Endothelial cell of umbilical vein (primary cell): Measurements from ENCODE around the gene JMJD8. TPM values are rescaled to one million over a fixed set of nuclear protein-coding genes. Genes with fewer than 3 reads are reported as not detected.

Source experiments
- BruUV-seq: library from RNA; stranded (reverse); fragments of 400-500 nt; replicated peaks from 2 replicates; lab custom pipeline; 2021; lab: Mats Ljungman, UMichigan
- CTCF ChIA-PET: fragments of 300-600, 350-600 bp; sonication (Branson Sonifier 250); formaldehyde crosslinking; loops from one replicate; lab custom pipeline; 2021; ENCODE audit warnings: antibody characterized with exemption, inconsistent platforms; lab: Charles Lee
- POLR2A ChIA-PET: fragments of 300-600, 350-600 bp; sonication (Branson Sonifier 250); formaldehyde crosslinking; loops from one replicate; lab custom pipeline; 2021; ENCODE audit warnings: antibody characterized with exemption, inconsistent platforms; lab: Charles Lee
- DNase-seq: peaks from one replicate; pipeline ENCODE4 v3.0.0-alpha.2; 2011; ENCODE audit warnings: low read depth, low spot score
- FAIRE-seq: peaks from 2 replicates; lab custom pipeline; 2011; peaks lifted over from hg19 to GRCh38; lab: Jason Lieb, UNC
- H2AFZ ChIP-seq: 2 replicates; pipeline ENCODE4 v1.6.0; 2012; ENCODE audit warnings: low read depth, low read length, control low read depth, inconsistent platforms
- H3K27ac ChIP-seq: 2 replicates; pipeline ENCODE4 v1.5.1; 2011; ENCODE audit warnings: low read depth, mild to moderate bottlenecking, control low read depth, low read length, moderate library complexity; ENCODE audit not compliant: insufficient read depth
- H3K27me3 ChIP-seq, 2 experiments: 2 replicates each; pipeline versions ENCODE4 v1.6.0 to v1.6.1; 2011; ENCODE audit warnings: low read length in 2 of 2, mixed read lengths in 1 of 2; ENCODE audit not compliant: control insufficient read depth in 2 of 2, insufficient read depth in 2 of 2
- H3K36me3 ChIP-seq, 2 experiments: 2 replicates in 1 of 2; 3 replicates in 1 of 2; pipeline ENCODE4 v1.5.1; 2011; ENCODE audit warnings: low read length in 2 of 2, mild to moderate bottlenecking in 1 of 2, moderate library complexity in 1 of 2; ENCODE audit not compliant: control insufficient read depth in 2 of 2, insufficient read depth in 2 of 2; ENCODE audit errors: extremely low read depth in 1 of 2
- H3K4me1 ChIP-seq: 3 replicates; pipeline ENCODE4 v1.5.1; 2011; ENCODE audit warnings: mild to moderate bottlenecking, low read length; ENCODE audit not compliant: control insufficient read depth, insufficient read depth; ENCODE audit errors: extremely low read depth
- H3K4me2 ChIP-seq: 2 replicates; pipeline ENCODE4 v1.6.1; 2011; ENCODE audit warnings: low read length, control low read depth, mixed read lengths; ENCODE audit not compliant: insufficient read depth
- H3K4me3 ChIP-seq, 3 experiments: fragments of 200-600 bp in 1 of 3; sonication (generic), shearing (Covaris generic) in 1 of 3; replicated peaks in 1 of 3; 2 replicates each; pipeline ENCODE4 v1.5.1; 2011 to 2016; ENCODE audit warnings: control low read depth in 3 of 3, low read length in 3 of 3, mild to moderate bottlenecking in 2 of 3, inconsistent platforms in 1 of 3, low read depth in 1 of 3, moderate library complexity in 1 of 3; ENCODE audit not compliant: insufficient read depth in 1 of 3
- H3K79me2 ChIP-seq: 2 replicates; pipeline ENCODE4 v1.6.0; 2012; ENCODE audit warnings: low read length, inconsistent platforms; ENCODE audit not compliant: control insufficient read depth, insufficient read depth
- H3K9ac ChIP-seq: replicated peaks from 2 replicates; pipeline ENCODE3; 2011; ENCODE audit warnings: low read length, control low read depth; ENCODE audit not compliant: insufficient read depth; ENCODE audit errors: extremely low read depth
- H3K9me1 ChIP-seq: replicated peaks from 3 replicates; pipeline ENCODE4 v1.6.0; 2011; ENCODE audit warnings: mild to moderate bottlenecking, low read length; ENCODE audit not compliant: control insufficient read depth, insufficient read depth; ENCODE audit errors: extremely low read depth
- H3K9me3 ChIP-seq: replicated peaks from 2 replicates; pipeline ENCODE4 v1.5.1; 2012; ENCODE audit warnings: low read length, inconsistent platforms; ENCODE audit not compliant: control insufficient read depth, insufficient read depth
- H4K20me1 ChIP-seq: replicated peaks from 2 replicates; pipeline ENCODE3; 2011; ENCODE audit warnings: mild to moderate bottlenecking, low read length; ENCODE audit not compliant: control insufficient read depth, insufficient read depth; ENCODE audit errors: extremely low read depth
- CTCF ChIP-seq, 2 donors: IDR thresholded peaks; 1 replicate in 1 of 2; 2 replicates in 1 of 2; pipeline ENCODE4 v1.5.1; 2011; ENCODE audit warnings: low read length in 2 of 2, mild to moderate bottlenecking in 2 of 2, moderate library complexity in 2 of 2, control low read depth in 1 of 2, inconsistent platforms in 1 of 2, low read depth in 1 of 2; ENCODE audit not compliant: insufficient read depth in 1 of 2; ENCODE audit errors: extremely low read depth in 1 of 2
- EZH2 ChIP-seq: IDR thresholded peaks from 2 replicates; pipeline ENCODE4 v1.6.1; 2012; ENCODE audit warnings: borderline replicate concordance, low read depth, mild to moderate bottlenecking, moderate library complexity, low read length, inconsistent platforms; ENCODE audit not compliant: severe bottlenecking
- FOS ChIP-seq: IDR thresholded peaks from 2 replicates; pipeline ENCODE4 v1.6.1; 2011; ENCODE audit warnings: mild to moderate bottlenecking, low read length, moderate library complexity, borderline replicate concordance; ENCODE audit not compliant: insufficient read depth
- GATA2 ChIP-seq: IDR thresholded peaks from 2 replicates; pipeline ENCODE4 v1.7.0; 2011; ENCODE audit warnings: low read depth, mild to moderate bottlenecking, moderate library complexity, mixed read lengths, low read length; ENCODE audit not compliant: insufficient read length, insufficient read depth
- JUN ChIP-seq: IDR thresholded peaks from 2 replicates; pipeline ENCODE4 v1.6.1; 2011; ENCODE audit warnings: borderline replicate concordance, low read depth; ENCODE audit not compliant: insufficient read length, insufficient read depth
- MAX ChIP-seq: IDR thresholded peaks from 2 replicates; pipeline ENCODE4 v1.6.1; 2011; ENCODE audit not compliant: insufficient read depth, insufficient read length
- MYC ChIP-seq: IDR thresholded peaks from one replicate; pipeline ENCODE4 v1.6.1; 2011; ENCODE audit warnings: mild to moderate bottlenecking, low read depth, low read length
- POLR2A ChIP-seq: IDR thresholded peaks from 2 replicates; pipeline ENCODE4 v1.6.1; 2012; ENCODE audit warnings: low read depth, mild to moderate bottlenecking, control low read depth, low read length
- POLR2AphosphoS5 ChIP-seq: IDR thresholded peaks from 2 replicates; pipeline ENCODE4 v1.6.1; 2012; ENCODE audit warnings: low read depth, mild to moderate bottlenecking, control low read depth, low read length, moderate library complexity; ENCODE audit not compliant: insufficient read depth
- dilution Hi-C: fragments of 300-500 bp; cut with MboI; formaldehyde crosslinking; loops from one replicate; pipeline ENCODE4 v1.15.0; 2019; ENCODE audit warnings: low sequenced_read_pairs; ENCODE audit not compliant: extremely low pct_ligation_motif_present
- intact Hi-C: fragments of 100-400 bp; cut with micrococcal nuclease; formaldehyde crosslinking; loops from one replicate; pipeline ENCODE4 v1.10.0; 2022
- polyA plus RNA-seq, 4 experiments: library from polyadenylated mRNA; depleted of rRNA in 3 of 4; stranded (reverse) in 3 of 4; unstranded in 1 of 4; fragments of >200 nt; gene quantifications; 2 replicates each; pipeline versions ENCODE4 v1.2.1 to v1.2.3, GENCODE V29; 2011 to 2012; ENCODE audit warnings: missing spikeins in 1 of 4
- total RNA-seq: library from RNA; stranded (reverse); gene quantifications from 2 replicates; pipeline ENCODE4 v1.2.3, GENCODE V29; 2021

Gene JMJD8
- total and polyA plus RNA-seq, 2 donors (not counting 3 experiments of a cell fraction or from before 2014, with no cell fraction given) = 55.1 to 102 TPM

GRCh38 chr16:720990-721764, 37.0 kb upstream of the JMJD8 start, which contains the start of gene ANTKMT:
Gene ANTKMT, plus strand, starts transcription at chr16:721146. Its CDS starts 129 bp downstream, at chr16:721275.
- dilution Hi-C loops (no loop called here), intact Hi-C loops (no loop called here)
- Histone ChIP-seq H3K4me1 (peaks cover 15% of the 10 kb centered on the region), H3K27ac (peak within 1 kb of the TSS; percentile 19), H3K79me2 (no peaks in the 10 kb centered on the region), H3K4me2 (peak within 1 kb of the TSS; percentile 58), H2AFZ (peak within 1 kb of the TSS; percentile 82), H3K9ac (peak within 1 kb of the TSS; percentile 35), H3K4me3 (peak within 1 kb of the TSS; percentile 49 to 56 (median 55)), H3K9me3 (no peaks in the 10 kb centered on the region), H3K27me3 (no peaks in the 10 kb centered on the region), H4K20me1 (no peaks in the 10 kb centered on the region), H3K36me3 (no peaks in the 10 kb centered on the region), H3K9me1 (no peaks in the 10 kb centered on the region)
- TF ChIP-seq POLR2AphosphoS5 (peak; percentile 83), JUN (no peak), FOS (no peak), EZH2 (no peak), MAX (no peak), POLR2A (peak; percentile 80), CTCF (IDR thresholded peaks at IDR 0.05; ENCODE audit: extremely low read depth in 1 of 2, insufficient read depth in 1 of 2, low read depth in 1 of 2, low read length in 2 of 2) (no peak), GATA2 (no peak), MYC (no peak)
- ChIA-PET POLR2A (interaction anchor here (1.4 kb wide), 1 partner anchor 14 kb away, joined by 3 read pairs; no protein-coding TSS in a partner anchor), CTCF (interaction anchor here (0.7 to 2.6 kb wide), 7 partner anchors 9 to 64 kb away, joined by 3 to 17 read pairs (median 5); partner anchors contain the start of gene WDR24)
- DNase-seq = peak; percentile 64
- no TSS peak for BruUV-seq
- FAIRE-seq = peak; percentile 89
